GM06990 (cell line): ENCODE data around the gene AATF.

ENCODE experiments used
- DNase-seq: peaks from one replicate; pipeline ENCODE4 v3.0.0-alpha.2; 2011; ENCODE audit not compliant: insufficient read length; ENCODE audit errors: extremely low read depth
- H3K27me3 ChIP-seq: replicated peaks from 2 replicates; pipeline ENCODE4 v1.6.0; 2011; ENCODE audit warnings: low read length; ENCODE audit not compliant: control insufficient read depth, insufficient read depth
- H3K36me3 ChIP-seq: 2 replicates; pipeline ENCODE4 v1.5.1; 2011; ENCODE audit warnings: low read length; ENCODE audit not compliant: control insufficient read depth, insufficient read depth
- H3K4me3 ChIP-seq: replicated peaks from 2 replicates; pipeline ENCODE4 v1.5.1; 2011; ENCODE audit warnings: low read depth, mild to moderate bottlenecking, control low read depth, low read length
- TF ChIP-seq, protein P1 (sequence below): IDR thresholded peaks from 2 replicates; pipeline ENCODE4 v1.5.1; 2011; ENCODE audit warnings: low read length, control low read depth, mild to moderate bottlenecking, inconsistent platforms; ENCODE audit not compliant: insufficient read depth, poor library complexity, severe bottlenecking

The AATF gene

DNA sequence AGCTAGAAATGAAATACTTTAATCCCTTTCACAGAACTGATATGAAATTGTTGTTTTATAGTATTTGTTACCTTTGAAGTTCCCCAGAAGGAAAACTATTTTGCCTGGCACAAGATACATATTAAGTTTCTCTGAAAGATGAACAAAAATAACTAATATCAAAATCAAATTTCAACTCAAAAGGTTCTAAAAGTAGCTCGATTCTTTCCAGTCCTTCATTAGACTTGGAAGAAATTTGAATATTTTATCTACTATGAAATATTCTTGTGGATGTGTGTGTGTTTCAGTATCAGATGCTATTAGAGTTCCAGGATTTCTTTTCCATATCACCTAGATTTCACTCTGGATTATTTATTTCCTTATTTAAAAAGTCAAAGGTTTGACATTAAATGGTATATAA, 3.6 kb upstream of the AATF start:
- peaks cover 3% of the 10 kb centered on the region; the same call in 1 of the 2 replicates for H3K27me3 ChIP-seq
- TF ChIP-seq, protein P1, sequence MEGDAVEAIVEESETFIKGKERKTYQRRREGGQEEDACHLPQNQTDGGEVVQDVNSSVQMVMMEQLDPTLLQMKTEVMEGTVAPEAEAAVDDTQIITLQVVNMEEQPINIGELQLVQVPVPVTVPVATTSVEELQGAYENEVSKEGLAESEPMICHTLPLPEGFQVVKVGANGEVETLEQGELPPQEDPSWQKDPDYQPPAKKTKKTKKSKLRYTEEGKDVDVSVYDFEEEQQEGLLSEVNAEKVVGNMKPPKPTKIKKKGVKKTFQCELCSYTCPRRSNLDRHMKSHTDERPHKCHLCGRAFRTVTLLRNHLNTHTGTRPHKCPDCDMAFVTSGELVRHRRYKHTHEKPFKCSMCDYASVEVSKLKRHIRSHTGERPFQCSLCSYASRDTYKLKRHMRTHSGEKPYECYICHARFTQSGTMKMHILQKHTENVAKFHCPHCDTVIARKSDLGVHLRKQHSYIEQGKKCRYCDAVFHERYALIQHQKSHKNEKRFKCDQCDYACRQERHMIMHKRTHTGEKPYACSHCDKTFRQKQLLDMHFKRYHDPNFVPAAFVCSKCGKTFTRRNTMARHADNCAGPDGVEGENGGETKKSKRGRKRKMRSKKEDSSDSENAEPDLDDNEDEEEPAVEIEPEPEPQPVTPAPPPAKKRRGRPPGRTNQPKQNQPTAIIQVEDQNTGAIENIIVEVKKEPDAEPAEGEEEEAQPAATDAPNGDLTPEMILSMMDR: no peak
- no peaks in the 10 kb centered on the region for H3K36me3 ChIP-seq
- no peak overlapping the region for H3K4me3 ChIP-seq
- DNase-seq: no peak

DNA sequence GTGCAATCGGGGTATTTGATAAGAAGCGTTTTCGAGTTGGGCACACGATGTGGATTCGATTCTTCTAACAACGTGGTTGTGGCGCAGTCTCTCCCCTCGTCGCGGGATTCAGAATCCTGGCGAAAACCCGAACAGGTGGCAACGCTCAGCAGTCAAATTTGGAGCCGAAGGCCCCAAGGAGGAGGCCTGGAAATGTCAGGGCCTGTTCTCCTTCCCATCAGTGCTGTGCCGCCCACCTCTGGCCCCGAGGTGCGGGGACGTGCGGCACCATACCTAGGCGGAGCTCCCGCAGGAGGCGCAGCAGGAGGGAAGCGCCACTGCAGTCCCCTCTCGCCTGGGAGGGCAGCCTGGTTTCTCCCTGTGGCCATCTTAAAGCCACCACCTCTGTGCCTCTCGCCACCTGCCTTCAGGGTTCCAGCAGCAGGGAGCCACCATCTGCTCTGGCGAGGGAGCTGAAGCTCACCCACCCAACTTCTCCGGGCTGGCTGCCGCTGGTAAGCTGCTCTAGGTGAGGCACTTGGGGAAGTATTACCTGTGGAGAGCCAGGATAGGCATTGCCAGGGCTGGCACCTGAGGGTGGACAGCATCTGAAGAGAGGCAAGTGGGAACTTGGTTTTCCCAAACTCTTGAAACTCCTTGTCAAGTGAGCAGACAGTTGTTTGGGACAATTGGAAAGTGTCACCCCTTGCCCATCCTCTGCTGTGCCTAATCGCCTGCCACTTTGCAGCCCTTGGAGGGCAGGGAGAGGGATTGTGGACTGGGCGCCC, 2.6 kb upstream of the AATF start:
- TF ChIP-seq, protein P1: no peak
- Histone ChIP-seq H3K36me3 (no peaks in the 10 kb centered on the region), H3K27me3 (peaks cover 3% of the 10 kb centered on the region; the same call in 1 of the 2 replicates), H3K4me3 (no peak overlapping the region)
- no peak for DNase-seq

GRCh38 chr17:36946726-36947091, 2.0 kb upstream of the AATF start:
- peaks cover 3% of the 10 kb centered on the region; the same call in 1 of the 2 replicates for H3K27me3 ChIP-seq
- no peak for DNase-seq
- H3K4me3 ChIP-seq: no peak overlapping the region
- TF ChIP-seq, protein P1: no peak
- H3K36me3 ChIP-seq: no peaks in the 10 kb centered on the region

DNA sequence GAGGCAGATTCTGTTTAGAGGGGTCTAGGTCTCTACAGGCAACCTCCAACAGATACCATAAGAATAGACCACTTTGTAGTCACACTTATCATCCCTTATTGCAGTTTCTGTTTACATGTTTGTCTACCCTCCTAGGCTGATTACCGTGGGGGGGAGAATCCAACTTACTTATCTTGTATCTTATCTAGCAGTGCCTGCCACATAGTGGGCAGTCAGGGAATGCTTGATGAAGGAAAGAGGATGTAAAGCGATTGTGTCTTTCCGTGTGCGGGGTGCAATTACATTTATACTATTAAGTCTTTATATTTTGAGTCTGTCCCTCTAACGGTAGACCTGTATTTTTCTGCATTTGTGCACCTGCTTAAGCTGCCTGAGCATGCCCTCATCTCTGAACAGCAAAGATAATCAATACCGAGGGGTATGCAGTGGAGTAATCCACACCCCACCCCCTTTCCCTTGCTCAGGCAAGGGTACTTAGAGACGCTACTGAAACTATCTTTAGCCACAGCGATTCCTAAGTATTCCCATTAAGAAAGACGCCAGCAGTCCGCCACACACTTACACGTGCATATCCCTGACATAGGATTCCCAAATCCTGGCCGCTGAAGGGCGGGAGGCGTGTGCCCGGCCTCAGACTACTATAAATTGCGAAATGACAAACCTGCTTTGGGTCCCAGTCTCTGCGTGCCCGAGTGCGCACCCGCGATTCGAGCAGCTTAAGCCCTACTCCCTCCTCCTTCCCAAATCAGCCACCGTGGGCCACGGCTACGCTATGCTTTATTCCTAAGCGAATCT, 635 bp upstream of the AATF start:
- Histone ChIP-seq H3K4me3 (peak overlapping the region; percentile 92), H3K27me3 (peaks cover 3% of the 10 kb centered on the region; the same call in 1 of the 2 replicates), H3K36me3 (peaks cover 5% of the 10 kb centered on the region; the same call in 1 of the 2 replicates)
- TF ChIP-seq, protein P1: no peak
- DNase-seq: no peak

DNA sequence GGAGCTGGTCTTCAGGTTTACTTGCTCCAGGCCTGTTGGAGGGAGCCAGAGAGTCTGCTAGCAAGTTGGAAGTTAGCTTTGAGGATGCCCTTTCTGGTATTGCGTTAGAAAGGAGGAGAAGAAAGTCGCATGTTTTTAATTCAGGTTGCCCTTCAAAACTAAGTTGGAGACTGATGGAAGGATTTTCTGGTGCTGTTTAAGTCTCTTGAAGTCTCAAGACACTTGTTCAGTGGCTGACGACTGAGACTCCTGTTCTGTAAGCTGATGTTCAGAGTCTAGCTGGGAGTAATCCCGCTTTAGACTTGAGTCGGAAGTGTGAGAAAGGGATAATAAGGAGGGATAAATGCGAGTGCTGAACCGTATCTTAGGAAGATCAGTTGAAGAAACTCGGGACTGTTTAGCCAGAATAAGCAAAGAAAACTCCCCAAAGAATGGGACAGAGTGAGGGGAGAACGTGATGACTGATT, 740 bp downstream of the AATF start:
- Histone ChIP-seq H3K4me3 (peak overlapping the region; percentile 92), H3K27me3 (peaks cover 3% of the 10 kb centered on the region; the same call in 1 of the 2 replicates), H3K36me3 (peaks cover 11% of the 10 kb centered on the region)
- no peak for DNase-seq
- TF ChIP-seq, protein P1: no peak
